OCI-LY1 (cell line): ENCODE data around the gene LRRC74A.

Experiments
- EZH2 ChIP-seq: fragments of 200-600 bp; sonication (generic), shearing (Covaris generic); IDR thresholded peaks from 2 replicates; pipeline ENCODE4 v1.8.0; 2017; ENCODE audit warnings: borderline replicate concordance, mixed run types, mild to moderate bottlenecking, antibody characterized with exemption, low read length, moderate library complexity, mixed read lengths
- TF ChIP-seq, protein P1 (sequence below): fragments of 200-600 bp; sonication (generic), shearing (Covaris generic); IDR thresholded peaks from 2 replicates; pipeline ENCODE4 v1.5.1; 2017; ENCODE audit warnings: mild to moderate bottlenecking, antibody characterized with exemption, low read length, moderate library complexity, mixed read lengths

DNA sequence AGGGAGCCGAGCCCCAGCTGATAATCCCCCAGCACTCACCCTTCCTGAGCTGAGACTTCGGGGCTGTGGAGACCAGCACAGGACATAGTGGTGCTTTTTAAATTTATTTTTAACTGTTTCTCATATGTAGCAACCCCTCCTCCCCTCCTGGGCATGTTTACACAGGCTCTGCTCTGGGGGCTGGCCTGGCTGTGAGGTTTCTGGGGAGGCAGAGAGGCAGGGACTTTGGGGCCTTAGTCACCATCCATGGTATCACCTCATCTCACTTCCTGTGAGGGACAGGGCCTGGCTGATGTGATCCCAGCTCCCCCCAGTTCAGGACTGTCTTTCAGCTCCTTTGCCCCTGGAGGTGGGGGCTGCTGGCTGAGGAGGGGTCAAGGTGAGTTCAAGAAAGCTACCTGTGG is 44.6 kb upstream of the LRRC74A start:
- TF ChIP-seq, protein P1, sequence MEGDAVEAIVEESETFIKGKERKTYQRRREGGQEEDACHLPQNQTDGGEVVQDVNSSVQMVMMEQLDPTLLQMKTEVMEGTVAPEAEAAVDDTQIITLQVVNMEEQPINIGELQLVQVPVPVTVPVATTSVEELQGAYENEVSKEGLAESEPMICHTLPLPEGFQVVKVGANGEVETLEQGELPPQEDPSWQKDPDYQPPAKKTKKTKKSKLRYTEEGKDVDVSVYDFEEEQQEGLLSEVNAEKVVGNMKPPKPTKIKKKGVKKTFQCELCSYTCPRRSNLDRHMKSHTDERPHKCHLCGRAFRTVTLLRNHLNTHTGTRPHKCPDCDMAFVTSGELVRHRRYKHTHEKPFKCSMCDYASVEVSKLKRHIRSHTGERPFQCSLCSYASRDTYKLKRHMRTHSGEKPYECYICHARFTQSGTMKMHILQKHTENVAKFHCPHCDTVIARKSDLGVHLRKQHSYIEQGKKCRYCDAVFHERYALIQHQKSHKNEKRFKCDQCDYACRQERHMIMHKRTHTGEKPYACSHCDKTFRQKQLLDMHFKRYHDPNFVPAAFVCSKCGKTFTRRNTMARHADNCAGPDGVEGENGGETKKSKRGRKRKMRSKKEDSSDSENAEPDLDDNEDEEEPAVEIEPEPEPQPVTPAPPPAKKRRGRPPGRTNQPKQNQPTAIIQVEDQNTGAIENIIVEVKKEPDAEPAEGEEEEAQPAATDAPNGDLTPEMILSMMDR = no peak
- no peak for TF ChIP-seq EZH2
